Measurements from ENCODE around the gene GPR62. TPM values are rescaled to one million over a fixed set of nuclear protein-coding genes. Genes with fewer than 3 reads are reported as not detected.

GPR62 gene
- total and polyA plus RNA-seq, 9 of the 15 experiments (the other 6 are each of a cell fraction or from before 2014, with no cell fraction given), result not detected

DNA sequence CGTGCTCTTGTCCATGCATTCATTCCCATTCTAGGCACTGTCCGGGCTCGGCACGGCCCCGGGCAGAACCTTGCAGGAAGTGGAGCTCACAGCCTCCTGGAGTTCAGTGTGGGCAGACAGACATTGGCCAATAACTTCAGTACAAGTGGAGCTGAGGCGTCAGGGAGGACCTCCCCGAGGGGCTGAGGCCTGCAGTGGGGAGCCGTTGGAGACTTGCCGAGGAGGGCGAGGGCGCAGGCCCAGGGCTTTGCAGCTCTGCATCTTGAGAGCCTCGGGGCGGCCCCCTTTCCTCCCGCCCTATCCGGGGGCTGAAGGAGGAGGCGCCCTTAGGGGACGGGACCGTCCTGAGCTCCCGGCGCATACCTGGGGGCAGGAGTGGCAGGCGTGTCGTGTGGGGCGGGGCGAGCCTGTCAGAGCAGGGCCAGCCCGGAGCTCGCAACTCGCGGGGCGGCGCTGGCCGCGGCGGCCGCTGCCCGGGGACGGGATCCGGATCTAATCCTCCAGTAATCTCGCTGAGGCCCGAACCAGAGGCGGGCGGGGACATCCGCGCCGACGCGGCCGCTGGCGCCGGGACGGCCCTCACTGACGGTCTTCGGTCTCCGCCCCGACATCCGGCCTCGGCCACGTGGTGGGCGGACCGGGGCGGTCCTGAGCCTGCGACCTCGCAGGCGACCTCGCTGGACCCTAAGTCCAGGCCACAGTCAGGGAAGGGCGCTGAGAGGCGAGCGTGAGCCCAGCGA is 27.8 kb downstream of the GPR62 start, which contains the start of gene ACY1 (continued):
- TF ChIP-seq HMGN3 (IDR thresholded peaks at IDR 0.05; ENCODE audit: borderline replicate concordance, extremely low read depth, insufficient read length, low read depth, low read length) (peak; percentile 90), CAMTA2 (CRISPR knock-in tag; conservative IDR thresholded peaks at IDR 0.05) (no peak), ZKSCAN8 (CRISPR knock-in tag; IDR thresholded peaks at IDR 0.05) (no peak), ZNF217 (CRISPR knock-in tag; IDR thresholded peaks at IDR 0.05) (no peak), KLF16 (IDR thresholded peaks at IDR 0.05) (peak; percentile 27; the same call in 1 of the 2 replicates), RAD21 (CRISPR knock-in tag; conservative IDR thresholded peaks at IDR 0.05 in 1 of 2, IDR thresholded peaks at IDR 0.05 in 1 of 2) (no peak), PURB (CRISPR knock-in tag; IDR thresholded peaks at IDR 0.05; ENCODE audit: low read depth) (no peak), SREBF1 (IDR thresholded peaks at IDR 0.05; ENCODE audit: borderline replicate concordance, low read depth, low read length) (no peak), KDM5B (IDR thresholded peaks at IDR 0.05; ENCODE audit: insufficient replicate concordance, low read depth, low read length) (peak; percentile 86), MYNN (IDR thresholded peaks at IDR 0.05) (0 out of 2 replicates have a peak, but pooled peaks have one; percentile 12), MYNN (CRISPR knock-in tag; IDR thresholded peaks at IDR 0.05) (no peak), NFRKB (IDR thresholded peaks at IDR 0.05; ENCODE audit: low read depth) (no peak)
- TF ChIP-seq, protein P1, sequence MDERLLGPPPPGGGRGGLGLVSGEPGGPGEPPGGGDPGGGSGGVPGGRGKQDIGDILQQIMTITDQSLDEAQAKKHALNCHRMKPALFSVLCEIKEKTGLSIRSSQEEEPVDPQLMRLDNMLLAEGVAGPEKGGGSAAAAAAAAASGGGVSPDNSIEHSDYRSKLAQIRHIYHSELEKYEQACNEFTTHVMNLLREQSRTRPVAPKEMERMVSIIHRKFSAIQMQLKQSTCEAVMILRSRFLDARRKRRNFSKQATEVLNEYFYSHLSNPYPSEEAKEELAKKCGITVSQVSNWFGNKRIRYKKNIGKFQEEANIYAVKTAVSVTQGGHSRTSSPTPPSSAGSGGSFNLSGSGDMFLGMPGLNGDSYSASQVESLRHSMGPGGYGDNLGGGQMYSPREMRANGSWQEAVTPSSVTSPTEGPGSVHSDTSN (CRISPR knock-in tag; IDR thresholded peaks at IDR 0.05; ENCODE audit: low read depth), result no peak
- TF ChIP-seq, protein P1 (tag; conservative IDR thresholded peaks at IDR 0.05; ENCODE audit: low read depth), result no peak
- TF ChIP-seq, protein P2, sequence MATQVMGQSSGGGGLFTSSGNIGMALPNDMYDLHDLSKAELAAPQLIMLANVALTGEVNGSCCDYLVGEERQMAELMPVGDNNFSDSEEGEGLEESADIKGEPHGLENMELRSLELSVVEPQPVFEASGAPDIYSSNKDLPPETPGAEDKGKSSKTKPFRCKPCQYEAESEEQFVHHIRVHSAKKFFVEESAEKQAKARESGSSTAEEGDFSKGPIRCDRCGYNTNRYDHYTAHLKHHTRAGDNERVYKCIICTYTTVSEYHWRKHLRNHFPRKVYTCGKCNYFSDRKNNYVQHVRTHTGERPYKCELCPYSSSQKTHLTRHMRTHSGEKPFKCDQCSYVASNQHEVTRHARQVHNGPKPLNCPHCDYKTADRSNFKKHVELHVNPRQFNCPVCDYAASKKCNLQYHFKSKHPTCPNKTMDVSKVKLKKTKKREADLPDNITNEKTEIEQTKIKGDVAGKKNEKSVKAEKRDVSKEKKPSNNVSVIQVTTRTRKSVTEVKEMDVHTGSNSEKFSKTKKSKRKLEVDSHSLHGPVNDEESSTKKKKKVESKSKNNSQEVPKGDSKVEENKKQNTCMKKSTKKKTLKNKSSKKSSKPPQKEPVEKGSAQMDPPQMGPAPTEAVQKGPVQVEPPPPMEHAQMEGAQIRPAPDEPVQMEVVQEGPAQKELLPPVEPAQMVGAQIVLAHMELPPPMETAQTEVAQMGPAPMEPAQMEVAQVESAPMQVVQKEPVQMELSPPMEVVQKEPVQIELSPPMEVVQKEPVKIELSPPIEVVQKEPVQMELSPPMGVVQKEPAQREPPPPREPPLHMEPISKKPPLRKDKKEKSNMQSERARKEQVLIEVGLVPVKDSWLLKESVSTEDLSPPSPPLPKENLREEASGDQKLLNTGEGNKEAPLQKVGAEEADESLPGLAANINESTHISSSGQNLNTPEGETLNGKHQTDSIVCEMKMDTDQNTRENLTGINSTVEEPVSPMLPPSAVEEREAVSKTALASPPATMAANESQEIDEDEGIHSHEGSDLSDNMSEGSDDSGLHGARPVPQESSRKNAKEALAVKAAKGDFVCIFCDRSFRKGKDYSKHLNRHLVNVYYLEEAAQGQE (IDR thresholded peaks at IDR 0.05; ENCODE audit: borderline replicate concordance), result peak; percentile 70
- TF ChIP-seq, protein P2 (CRISPR knock-in tag; IDR thresholded peaks at IDR 0.05; ENCODE audit: low read depth), result no peak
- TF ChIP-seq, protein P3, sequence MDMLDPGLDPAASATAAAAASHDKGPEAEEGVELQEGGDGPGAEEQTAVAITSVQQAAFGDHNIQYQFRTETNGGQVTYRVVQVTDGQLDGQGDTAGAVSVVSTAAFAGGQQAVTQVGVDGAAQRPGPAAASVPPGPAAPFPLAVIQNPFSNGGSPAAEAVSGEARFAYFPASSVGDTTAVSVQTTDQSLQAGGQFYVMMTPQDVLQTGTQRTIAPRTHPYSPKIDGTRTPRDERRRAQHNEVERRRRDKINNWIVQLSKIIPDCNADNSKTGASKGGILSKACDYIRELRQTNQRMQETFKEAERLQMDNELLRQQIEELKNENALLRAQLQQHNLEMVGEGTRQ (CRISPR knock-in tag; IDR thresholded peaks at IDR 0.05), result peak; percentile 90

All from K562 (cell line).